VCaP (cell line): ENCODE measurements around the gene TRAPPC11.

Experiments
- H3K27ac ChIP-seq: fragments of 450-650 bp; 2 replicates; pipeline ENCODE4 v1.5.1; 2017
- TF ChIP-seq, protein P1 (sequence below): fragments of 450-650 bp; conservative IDR thresholded peaks from 2 replicates; pipeline ENCODE4 v1.5.1; 2017; ENCODE audit warnings: mild to moderate bottlenecking, moderate library complexity

The TRAPPC11 gene

DNA sequence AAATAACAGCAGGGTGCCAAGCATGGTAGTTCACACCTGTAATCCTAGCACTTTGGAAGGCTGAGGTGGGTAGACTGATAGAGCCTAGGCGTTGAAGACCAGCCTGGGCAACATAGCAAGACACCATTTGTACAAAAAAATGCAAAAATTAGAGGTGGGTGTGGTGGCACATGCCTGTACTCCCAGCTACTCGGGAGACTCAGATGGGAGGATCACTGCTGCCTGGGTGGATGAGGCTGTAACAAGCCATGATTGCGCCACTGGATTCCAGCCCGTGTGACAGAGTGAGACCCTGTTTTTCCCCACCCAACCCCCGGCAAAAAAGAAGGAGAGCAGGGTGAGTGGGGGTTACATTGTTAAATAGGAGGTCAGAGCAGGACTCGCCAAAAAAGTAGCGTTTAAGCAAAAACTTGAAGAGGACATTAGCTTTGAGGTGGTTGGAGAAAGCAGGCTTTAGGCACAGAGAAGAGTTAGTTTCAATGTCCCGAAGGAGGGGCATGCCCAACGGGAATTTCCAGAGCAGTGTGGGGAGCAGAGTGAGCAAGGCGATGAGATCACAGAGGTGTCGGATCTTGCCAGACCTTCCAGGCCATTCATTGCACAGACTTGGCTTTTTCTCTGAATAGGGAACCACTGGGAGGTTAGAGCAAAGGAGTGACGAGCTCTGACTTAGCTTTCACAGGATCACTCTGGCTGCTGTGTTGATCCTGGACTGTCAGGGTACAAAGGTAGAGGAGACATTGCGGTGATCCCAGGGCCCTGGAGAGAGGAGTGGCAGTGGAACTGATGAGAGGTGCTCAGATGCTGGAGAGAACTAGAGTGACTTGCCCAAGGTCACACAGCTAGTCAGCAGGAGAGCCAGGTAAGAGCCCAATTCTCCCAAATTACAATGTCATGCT lies 70.6 kb downstream of the TRAPPC11 start:
- TF ChIP-seq, protein P1, sequence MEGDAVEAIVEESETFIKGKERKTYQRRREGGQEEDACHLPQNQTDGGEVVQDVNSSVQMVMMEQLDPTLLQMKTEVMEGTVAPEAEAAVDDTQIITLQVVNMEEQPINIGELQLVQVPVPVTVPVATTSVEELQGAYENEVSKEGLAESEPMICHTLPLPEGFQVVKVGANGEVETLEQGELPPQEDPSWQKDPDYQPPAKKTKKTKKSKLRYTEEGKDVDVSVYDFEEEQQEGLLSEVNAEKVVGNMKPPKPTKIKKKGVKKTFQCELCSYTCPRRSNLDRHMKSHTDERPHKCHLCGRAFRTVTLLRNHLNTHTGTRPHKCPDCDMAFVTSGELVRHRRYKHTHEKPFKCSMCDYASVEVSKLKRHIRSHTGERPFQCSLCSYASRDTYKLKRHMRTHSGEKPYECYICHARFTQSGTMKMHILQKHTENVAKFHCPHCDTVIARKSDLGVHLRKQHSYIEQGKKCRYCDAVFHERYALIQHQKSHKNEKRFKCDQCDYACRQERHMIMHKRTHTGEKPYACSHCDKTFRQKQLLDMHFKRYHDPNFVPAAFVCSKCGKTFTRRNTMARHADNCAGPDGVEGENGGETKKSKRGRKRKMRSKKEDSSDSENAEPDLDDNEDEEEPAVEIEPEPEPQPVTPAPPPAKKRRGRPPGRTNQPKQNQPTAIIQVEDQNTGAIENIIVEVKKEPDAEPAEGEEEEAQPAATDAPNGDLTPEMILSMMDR, result no peak
- H3K27ac ChIP-seq, result no peak overlapping the region

DNA sequence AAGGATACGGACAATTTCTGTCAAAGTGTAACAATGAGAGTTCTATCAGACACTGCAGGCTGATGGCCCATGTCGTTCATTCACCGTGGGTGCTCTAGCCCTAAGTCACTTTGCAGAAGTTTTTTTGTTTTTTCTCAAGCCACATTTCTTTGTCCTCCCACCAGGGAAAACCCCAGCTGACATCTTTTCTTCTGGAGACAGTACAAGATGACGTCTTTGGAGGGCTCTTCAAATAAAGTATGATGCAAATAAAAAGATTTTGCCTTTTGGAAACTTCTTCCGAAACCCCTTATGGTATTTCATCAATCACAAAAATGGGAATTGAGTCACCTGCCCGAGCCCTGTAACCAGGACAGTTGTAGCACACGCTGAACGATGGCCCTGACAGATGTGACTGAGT lies 73.2 kb downstream of the TRAPPC11 start:
- TF ChIP-seq, protein P1, result no peak
- H3K27ac ChIP-seq, result no peak overlapping the region

DNA sequence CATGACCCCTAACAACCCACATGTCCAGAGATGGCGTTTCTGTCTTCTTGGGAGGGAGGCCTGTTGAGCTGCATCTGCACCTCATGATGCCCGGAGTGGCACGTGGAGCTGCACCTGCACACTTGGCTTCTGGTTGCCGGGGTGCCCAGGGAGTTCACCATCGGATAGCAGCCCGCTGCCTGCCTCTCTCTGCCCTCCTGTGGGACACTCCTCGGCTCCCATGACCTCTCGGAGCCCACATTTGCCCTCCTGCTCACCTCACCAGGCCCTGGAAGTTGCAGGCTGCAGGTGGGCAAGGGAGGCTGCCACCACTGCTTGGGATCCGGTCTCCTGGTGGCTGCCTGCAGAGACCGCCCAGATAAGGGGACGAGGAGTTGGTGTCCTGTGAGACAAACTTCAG lies 74.1 kb downstream of the TRAPPC11 start:
- no peak overlapping the region for H3K27ac ChIP-seq
- TF ChIP-seq, protein P1, result no peak

DNA sequence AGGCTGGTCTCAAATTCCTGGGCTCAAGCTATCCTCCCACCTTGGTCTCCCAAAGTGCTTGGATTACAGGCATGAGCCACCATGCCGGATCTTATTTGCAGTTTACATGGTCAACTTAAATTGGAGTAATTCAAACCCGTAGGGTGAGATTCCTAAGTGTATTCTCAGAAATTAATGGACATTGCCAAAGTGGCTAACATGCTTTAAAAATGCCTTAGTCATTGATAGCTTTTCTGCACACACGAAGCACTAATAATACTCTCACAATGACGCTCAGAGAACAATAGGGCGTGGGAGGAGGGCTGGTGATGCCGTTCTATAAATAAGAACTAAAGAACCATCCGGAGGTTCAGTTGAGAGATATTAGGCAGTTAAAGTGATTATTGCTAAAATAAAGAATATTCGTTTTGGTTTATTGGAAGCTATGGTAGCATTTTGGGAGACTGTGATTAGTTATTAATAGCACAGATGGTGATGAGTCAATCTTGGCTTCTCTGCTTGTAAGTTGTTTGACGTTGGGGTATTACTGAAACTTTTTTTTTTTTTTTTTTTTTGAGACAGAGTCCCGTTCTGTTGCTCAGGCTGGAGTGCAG lies 79.1 kb downstream of the TRAPPC11 start:
- TF ChIP-seq, protein P1, result no peak
- no peak overlapping the region for H3K27ac ChIP-seq

- TF ChIP-seq, protein P1, result no peak
- H3K27ac ChIP-seq, result no peak overlapping the region
Measured at GRCh38 chr4:183738961-183739360, 79.9 kb downstream of the TRAPPC11 start.

- TF ChIP-seq, protein P1, result no peak
- H3K27ac ChIP-seq, result peak overlapping the region; percentile 80
Measured at GRCh38 chr4:183746305-183747229, 87.5 kb downstream of the TRAPPC11 start.

DNA sequence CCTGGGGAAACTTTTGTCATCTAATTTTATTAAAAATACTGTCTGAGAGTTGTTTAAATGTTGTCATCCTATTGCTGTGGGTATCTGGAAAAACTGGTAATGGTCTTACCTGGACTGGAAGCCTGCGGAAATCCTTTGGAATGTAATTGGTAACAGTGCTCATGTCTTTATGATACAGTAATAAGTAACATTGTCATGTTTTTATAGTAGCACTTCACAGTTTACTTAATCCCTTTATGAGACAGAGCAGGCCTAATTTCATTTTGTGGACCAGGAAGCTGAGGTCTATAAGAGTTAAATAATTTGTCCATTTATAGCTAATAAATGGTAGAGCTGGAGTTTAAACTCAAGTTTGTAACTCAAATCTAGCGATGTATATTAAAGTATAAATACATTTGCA lies 88.3 kb downstream of the TRAPPC11 start:
- TF ChIP-seq, protein P1, result no peak
- H3K27ac ChIP-seq, result peak overlapping the region; percentile 80
